ENCODE data around the gene SCLY.

SCLY gene

GRCh38 chr2:238132463-238133450 is 72.0 kb downstream of the SCLY start:
- no peak for DNase-seq (ENCODE audit: low read depth in 1 of 2, low spot score in 1 of 2)
- in situ Hi-C loops (cut with HindIII; ENCODE audit: low pct_unique_long_range_greater_than_20kb, low sequenced_read_pairs), result no loop called here
- no peak for TF ChIP-seq JUND (IDR thresholded peaks at IDR 0.05; ENCODE audit: low read depth)

GRCh38 chr2:238133499-238134392 is 72.9 kb downstream of the SCLY start:
- DNase-seq (ENCODE audit: low read depth in 1 of 2, low spot score in 1 of 2), result no peak
- in situ Hi-C loops (cut with HindIII; ENCODE audit: low pct_unique_long_range_greater_than_20kb, low sequenced_read_pairs), result no loop called here
- TF ChIP-seq JUND (IDR thresholded peaks at IDR 0.05; ENCODE audit: low read depth), result no peak

DNA sequence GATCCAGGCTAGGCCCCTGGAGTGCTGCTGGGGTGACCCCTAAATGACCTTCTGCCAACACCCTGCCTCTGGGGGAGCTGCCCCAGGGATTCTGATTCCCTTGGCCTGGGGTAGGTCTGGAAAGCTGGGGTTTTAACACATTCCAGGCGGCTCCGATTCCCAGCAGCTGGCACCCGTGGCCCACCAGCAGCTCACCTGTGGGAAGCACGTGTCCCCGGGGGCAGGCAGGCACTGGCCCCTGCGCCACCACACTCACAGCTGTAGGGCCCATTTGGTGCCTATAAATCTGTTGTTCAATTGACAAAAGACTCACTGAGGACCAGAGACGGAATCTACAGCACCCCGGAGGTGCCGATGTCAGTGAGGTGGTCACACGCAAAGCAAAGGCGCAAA is 73.6 kb downstream of the SCLY start:
- in situ Hi-C loops (cut with HindIII; ENCODE audit: low pct_unique_long_range_greater_than_20kb, low sequenced_read_pairs), result no loop called here
- TF ChIP-seq JUND (IDR thresholded peaks at IDR 0.05; ENCODE audit: low read depth), result no peak
- DNase-seq (ENCODE audit: low read depth in 1 of 2, low spot score in 1 of 2), result no peak

DNA sequence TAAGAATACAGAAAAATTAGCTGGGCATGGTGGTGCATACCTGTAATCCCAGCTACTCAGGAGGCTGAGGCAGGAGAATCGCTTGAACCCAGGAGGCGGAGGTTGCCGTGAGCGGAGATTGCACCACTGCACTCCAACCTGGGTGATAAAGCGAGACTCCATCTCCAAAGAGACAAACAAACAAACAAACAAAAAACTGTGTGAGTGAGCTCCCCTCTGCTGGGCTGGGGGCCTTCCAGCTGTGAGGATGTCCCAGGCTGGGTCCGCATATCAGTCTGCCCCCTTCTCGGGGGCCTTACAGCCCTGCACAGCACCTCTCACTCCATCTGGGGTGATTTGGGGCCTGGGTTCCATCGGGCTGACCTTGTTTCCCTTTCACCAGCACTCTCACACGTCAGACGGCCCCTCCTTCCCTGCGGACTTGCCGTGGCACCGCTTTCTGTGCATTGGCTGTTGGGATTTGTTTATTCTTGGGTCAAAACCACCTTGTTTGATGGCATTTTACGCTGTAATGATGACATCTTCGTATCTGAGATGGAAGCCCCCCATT is 74.9 kb downstream of the SCLY start:
- no peak for TF ChIP-seq JUND (IDR thresholded peaks at IDR 0.05; ENCODE audit: low read depth)
- in situ Hi-C loops (cut with HindIII; ENCODE audit: low pct_unique_long_range_greater_than_20kb, low sequenced_read_pairs), result no loop called here
- no peak for DNase-seq (ENCODE audit: low read depth in 1 of 2, low spot score in 1 of 2)

- DNase-seq (ENCODE audit: low read depth in 1 of 2, low spot score in 1 of 2), result no peak
- TF ChIP-seq JUND (IDR thresholded peaks at IDR 0.05; ENCODE audit: low read depth), result no peak
- in situ Hi-C loops (cut with HindIII; ENCODE audit: low pct_unique_long_range_greater_than_20kb, low sequenced_read_pairs), result no loop called here
Measured at GRCh38 chr2:238136820-238137537, 76.2 kb downstream of the SCLY start.

DNA sequence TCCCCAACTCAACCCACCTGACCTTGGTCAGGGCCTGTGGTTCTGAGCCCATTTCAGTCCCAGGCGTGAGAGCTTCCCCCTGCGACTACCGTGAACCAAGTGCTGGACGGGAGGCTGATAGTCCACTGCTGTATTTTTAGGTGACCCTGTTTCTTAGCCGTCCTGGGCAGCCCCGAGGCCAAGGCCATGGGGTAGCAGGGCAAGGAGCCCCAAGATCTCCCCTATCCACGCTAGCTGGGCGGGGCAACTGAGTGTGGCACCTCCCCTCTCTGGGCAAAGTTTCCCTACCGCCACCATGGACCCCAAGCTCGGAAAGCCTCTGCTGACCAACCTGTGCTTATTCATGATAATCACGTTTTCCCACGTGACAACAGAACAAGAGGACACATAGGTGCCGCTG is 77.1 kb downstream of the SCLY start:
- TF ChIP-seq JUND (IDR thresholded peaks at IDR 0.05; ENCODE audit: low read depth), result no peak
- in situ Hi-C loops (cut with HindIII; ENCODE audit: low pct_unique_long_range_greater_than_20kb, low sequenced_read_pairs), result no loop called here
- DNase-seq (ENCODE audit: low read depth in 1 of 2, low spot score in 1 of 2), result no peak

GRCh38 chr2:238138331-238139195 is 77.8 kb downstream of the SCLY start, which contains the start of gene KLHL30:
Gene KLHL30 (plus strand): TSS chr2:238138668. CDS start chr2:238140755, 2,087 bp downstream.
- no peak for DNase-seq (ENCODE audit: low read depth in 1 of 2, low spot score in 1 of 2)
- in situ Hi-C loops (cut with HindIII; ENCODE audit: low pct_unique_long_range_greater_than_20kb, low sequenced_read_pairs), result no loop called here
- TF ChIP-seq JUND (IDR thresholded peaks at IDR 0.05; ENCODE audit: low read depth), result no peak

DNA sequence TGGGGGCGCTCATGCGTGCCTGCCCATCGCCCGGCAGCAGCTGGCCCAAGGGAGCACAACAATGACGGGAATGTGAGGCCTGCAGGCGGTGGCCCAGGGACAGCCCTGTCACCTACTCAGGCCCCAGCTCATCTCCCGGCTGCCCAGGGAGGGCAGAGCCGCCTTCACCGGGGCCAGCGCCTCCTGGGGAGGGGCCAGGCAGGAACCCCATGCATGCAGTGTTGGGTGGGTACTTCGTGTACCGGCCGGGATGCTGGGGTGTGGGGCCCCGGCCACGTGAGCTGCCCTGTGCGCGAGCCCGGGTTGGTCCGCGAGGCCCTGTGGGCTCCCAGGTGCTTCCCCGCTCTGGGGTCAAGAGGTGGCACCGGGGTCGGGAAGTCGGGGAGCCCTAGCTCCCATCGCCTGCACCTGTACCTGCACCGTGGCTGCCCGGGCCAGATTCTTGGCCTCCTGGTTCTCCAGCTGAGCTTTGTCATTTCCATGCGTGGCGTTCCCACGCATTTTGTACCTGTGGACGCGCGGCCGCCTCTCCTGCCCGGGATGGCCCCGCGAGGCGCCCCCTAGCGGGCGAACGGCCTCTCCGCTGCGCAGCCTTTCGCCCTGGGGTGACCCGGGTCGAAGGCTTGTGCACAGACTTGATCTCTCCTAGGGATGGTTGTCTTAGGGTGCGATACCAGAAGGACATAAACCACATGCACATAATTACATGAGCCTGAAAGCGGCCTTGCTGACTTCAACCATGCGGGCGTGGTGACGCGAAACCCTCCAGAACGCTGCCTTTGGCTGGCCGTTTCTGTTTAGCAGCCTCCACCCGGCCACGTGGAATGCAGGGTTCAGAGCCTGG is 78.6 kb downstream of the SCLY start:
- in situ Hi-C loops (cut with HindIII; ENCODE audit: low pct_unique_long_range_greater_than_20kb, low sequenced_read_pairs), result no loop called here
- no peak for TF ChIP-seq JUND (IDR thresholded peaks at IDR 0.05; ENCODE audit: low read depth)
- no peak for DNase-seq (ENCODE audit: low read depth in 1 of 2, low spot score in 1 of 2)

DNA sequence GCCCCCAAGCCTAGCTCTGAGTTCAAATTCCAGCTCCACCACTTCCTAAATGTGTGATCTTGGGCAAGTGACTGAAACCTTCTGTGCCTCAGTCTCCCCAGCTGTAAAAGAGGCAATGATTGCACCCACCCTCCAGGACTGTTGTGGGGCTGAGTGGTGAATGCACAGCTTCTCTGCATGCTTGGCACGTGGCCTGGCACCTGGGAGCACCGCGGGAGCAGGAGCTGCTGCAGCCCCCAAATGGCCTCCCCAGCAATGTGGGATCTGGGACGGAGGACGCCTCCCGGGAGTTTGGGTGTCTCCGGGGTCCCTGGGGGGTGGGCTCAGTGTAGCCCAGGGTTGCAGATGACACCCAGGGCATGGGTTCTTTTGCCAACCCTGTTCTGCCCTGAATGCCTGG is 79.2 kb downstream of the SCLY start:
- no peak for TF ChIP-seq JUND (IDR thresholded peaks at IDR 0.05; ENCODE audit: low read depth)
- in situ Hi-C loops (cut with HindIII; ENCODE audit: low pct_unique_long_range_greater_than_20kb, low sequenced_read_pairs), result no loop called here
- no peak for DNase-seq (ENCODE audit: low read depth in 1 of 2, low spot score in 1 of 2)

DNA sequence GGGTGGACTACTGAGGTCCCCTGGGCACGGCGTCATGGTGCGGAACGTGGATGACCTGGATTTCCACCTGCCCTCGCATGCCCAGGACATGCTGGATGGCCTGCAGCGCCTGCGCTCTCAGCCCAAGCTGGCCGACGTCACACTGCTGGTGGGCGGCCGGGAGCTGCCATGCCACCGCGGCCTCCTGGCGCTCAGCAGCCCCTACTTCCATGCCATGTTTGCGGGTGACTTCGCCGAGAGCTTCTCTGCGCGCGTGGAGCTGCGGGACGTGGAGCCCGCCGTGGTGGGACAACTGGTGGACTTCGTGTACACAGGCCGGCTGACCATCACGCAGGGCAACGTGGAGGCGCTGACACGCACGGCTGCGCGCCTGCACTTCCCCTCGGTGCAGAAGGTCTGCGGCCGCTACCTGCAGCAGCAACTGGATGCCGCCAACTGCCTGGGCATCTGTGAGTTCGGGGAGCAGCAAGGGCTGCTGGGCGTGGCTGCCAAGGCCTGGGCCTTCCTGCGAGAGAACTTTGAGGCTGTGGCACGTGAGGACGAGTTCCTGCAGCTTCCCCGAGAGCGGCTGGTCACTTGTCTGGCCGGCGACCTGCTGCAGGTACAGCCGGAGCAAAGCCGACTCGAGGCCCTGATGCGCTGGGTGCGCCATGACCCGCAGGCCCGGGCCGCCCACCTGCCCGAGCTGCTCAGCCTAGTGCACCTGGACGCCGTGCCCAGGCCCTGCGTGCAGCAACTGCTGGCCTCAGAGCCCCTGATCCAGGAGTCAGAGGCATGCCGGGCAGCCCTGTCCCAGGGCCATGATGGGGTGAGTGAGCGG is 80.1 kb downstream of the SCLY start:
- DNase-seq (ENCODE audit: low read depth in 1 of 2, low spot score in 1 of 2), result no peak
- TF ChIP-seq JUND (IDR thresholded peaks at IDR 0.05; ENCODE audit: low read depth), result no peak

More for the DNA sequence above, 80.1 kb downstream of the SCLY start:
- in situ Hi-C loops (cut with HindIII; ENCODE audit: low pct_unique_long_range_greater_than_20kb, low sequenced_read_pairs), result no loop called here
